Bronchial epithelial cell (primary cell): ENCODE results near the gene RIPPLY3. TPM values are rescaled to one million over a fixed set of nuclear protein-coding genes. Genes with fewer than 3 reads are reported as not detected.
A peak's percentile ranks its signal among the peaks of the same experiment; 100 is the strongest.

Experiments used
- DNase-seq: peaks from one replicate; pipeline ENCODE4 v3.0.0-alpha.2; 2010; ENCODE audit warnings: low read depth
- FAIRE-seq: peaks from 2 replicates; lab custom pipeline; 2011; peaks lifted over from hg19 to GRCh38; lab: Jason Lieb, UNC
- H3K27me3 ChIP-seq: 2 replicates; pipeline ENCODE4 v1.5.1; 2011; ENCODE audit warnings: low read length; ENCODE audit not compliant: control insufficient read depth, insufficient read depth
- H3K36me3 ChIP-seq: 2 replicates; pipeline ENCODE4 v1.5.1; 2011; ENCODE audit warnings: low read length; ENCODE audit not compliant: control insufficient read depth, insufficient read depth
- H3K4me3 ChIP-seq: 2 replicates; pipeline ENCODE4 v1.5.1; 2011; ENCODE audit warnings: mild to moderate bottlenecking, low read depth, low read length, control low read depth
- total RNA-seq: library from RNA; depleted of rRNA; stranded (reverse); fragments of >200 nt; gene quantifications from 2 replicates; pipeline ENCODE4 v1.2.1, GENCODE V29; 2014
- TF ChIP-seq, protein P1 (sequence below): IDR thresholded peaks from 2 replicates; pipeline ENCODE4 v1.5.1; 2011; ENCODE audit warnings: mild to moderate bottlenecking, moderate library complexity, low read length, control low read depth, inconsistent platforms; ENCODE audit not compliant: insufficient read depth, severe bottlenecking

The RIPPLY3 gene
- total RNA-seq, 1 donor from 2014 or later = under 0.01 TPM

DNA sequence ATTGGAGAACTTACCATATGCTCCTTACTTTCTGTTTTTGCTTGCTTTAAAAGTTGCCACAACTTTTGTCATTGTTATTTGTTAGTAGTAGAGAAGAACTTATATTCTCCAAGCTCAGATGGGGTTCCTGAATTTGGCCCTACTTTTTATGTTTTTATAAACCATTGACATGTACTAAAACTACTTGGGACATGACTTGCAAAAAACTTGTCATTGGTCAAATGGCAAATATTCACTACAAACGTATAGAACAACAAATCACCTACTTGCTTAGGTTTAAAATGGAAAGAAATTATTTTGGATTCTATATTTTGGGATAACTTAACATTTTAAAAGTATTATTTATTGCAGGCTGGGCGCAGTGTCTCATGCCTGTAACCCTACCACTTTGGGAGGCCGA is 33.7 kb downstream of the RIPPLY3 start:
- FAIRE-seq = no peak
- no peaks in the 10 kb centered on the region for H3K36me3 ChIP-seq
- DNase-seq = no peak
- no peak overlapping the region for H3K4me3 ChIP-seq
- TF ChIP-seq, protein P1, sequence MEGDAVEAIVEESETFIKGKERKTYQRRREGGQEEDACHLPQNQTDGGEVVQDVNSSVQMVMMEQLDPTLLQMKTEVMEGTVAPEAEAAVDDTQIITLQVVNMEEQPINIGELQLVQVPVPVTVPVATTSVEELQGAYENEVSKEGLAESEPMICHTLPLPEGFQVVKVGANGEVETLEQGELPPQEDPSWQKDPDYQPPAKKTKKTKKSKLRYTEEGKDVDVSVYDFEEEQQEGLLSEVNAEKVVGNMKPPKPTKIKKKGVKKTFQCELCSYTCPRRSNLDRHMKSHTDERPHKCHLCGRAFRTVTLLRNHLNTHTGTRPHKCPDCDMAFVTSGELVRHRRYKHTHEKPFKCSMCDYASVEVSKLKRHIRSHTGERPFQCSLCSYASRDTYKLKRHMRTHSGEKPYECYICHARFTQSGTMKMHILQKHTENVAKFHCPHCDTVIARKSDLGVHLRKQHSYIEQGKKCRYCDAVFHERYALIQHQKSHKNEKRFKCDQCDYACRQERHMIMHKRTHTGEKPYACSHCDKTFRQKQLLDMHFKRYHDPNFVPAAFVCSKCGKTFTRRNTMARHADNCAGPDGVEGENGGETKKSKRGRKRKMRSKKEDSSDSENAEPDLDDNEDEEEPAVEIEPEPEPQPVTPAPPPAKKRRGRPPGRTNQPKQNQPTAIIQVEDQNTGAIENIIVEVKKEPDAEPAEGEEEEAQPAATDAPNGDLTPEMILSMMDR = no peak
- no peaks in the 10 kb centered on the region for H3K27me3 ChIP-seq

DNA sequence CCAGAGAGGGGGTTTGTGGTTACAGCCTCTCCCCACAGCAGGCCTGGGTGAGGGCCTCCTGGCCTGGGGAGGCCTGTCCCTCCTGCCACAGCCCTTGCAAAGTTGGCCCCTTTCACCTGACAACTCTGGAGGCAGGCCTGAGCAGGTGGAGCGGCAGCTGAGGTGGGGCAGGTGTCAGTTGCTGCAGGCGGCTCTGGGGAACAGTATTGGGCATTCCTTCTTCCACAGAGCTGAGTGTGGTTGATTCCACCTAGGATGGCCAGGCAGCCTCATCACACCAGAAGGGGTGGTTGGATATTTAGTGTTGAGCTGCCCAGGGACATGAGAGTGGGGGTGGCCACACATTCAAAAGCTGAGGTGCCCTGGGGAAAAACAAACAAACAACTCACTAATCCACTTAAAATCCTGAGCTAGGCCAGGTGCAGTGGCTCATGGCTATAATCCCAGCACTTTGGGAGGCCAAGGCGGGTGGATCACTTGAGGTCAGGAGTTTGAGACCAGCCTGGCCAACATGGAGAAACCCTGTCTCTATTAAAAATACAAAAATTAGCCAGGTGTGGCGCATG is 35.3 kb downstream of the RIPPLY3 start:
- no peak for DNase-seq
- H3K4me3 ChIP-seq = no peak overlapping the region
- FAIRE-seq = peak; percentile 40
- H3K27me3 ChIP-seq = no peaks in the 10 kb centered on the region
- H3K36me3 ChIP-seq = no peaks in the 10 kb centered on the region
- TF ChIP-seq, protein P1 = no peak

DNA sequence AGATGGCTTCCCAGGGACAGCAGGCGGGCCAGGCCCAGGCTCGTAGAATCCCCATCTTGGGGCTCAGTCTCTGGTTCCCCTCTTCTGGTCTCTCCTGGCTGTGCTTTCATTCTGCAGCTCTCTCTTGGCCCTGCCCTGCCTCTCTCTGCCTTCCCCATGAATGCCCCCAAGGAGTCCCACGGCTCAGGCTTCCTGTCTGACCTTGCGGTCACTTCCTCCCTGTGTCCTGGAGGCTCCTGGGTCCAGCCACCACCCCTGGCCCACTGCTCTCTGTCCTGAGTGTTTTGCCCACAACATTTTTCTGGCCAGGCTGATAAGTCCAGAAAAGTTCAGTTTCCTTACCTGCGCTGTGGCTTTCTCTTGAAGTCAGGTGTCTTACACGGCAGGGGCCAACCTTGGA is 37.3 kb downstream of the RIPPLY3 start:
- FAIRE-seq (no peak), DNase-seq (no peak)
- Histone ChIP-seq H3K4me3 (no peak overlapping the region), H3K36me3 (no peaks in the 10 kb centered on the region), H3K27me3 (no peaks in the 10 kb centered on the region)
- TF ChIP-seq, protein P1 = no peak

DNA sequence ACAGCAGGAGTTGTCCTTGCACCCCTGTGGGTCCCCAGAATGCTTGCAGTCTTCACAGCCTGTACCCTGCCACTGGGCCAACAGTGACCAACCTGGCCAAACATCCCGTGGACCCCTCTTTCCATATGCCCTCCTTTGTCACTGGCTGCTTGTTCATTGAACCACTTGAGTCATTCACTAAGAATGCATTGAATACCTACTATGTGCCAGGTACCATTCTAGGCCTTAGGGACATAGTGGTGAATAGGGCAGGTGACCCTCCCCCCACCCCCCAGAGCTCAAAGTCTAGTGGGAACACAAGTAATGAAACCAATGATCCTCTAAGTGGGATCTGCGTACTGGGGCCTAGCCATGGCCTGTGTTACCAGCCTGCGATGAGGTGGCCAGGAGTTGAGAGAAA is 38.1 kb downstream of the RIPPLY3 start:
- FAIRE-seq (no peak), DNase-seq (no peak)
- TF ChIP-seq, protein P1 = no peak
- no peak overlapping the region for H3K4me3 ChIP-seq
- H3K27me3 ChIP-seq = no peaks in the 10 kb centered on the region
- H3K36me3 ChIP-seq = no peaks in the 10 kb centered on the region

DNA sequence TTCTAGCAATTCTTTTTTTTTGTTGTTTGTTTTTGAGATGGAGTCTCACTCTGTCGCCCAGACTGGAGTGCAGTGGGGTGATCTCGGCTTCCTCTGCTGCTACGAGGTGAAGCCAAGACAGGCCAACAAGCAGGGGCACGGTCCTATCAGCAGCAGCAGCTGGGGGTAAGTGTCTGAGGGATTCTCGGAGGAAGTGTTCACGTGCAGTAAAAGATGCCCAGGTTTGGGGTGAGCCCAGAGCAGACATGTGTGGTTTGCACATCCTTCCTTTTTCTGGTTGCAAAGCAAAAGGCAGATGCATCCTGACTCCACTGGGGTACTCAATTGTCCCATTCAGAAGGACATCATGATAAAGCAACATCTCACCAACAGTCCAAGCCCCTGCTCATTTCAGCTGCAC is 38.6 kb downstream of the RIPPLY3 start:
- FAIRE-seq = no peak
- no peaks in the 10 kb centered on the region for H3K36me3 ChIP-seq
- DNase-seq = no peak
- no peaks in the 10 kb centered on the region for H3K27me3 ChIP-seq
- H3K4me3 ChIP-seq = no peak overlapping the region
- TF ChIP-seq, protein P1 = no peak

DNA sequence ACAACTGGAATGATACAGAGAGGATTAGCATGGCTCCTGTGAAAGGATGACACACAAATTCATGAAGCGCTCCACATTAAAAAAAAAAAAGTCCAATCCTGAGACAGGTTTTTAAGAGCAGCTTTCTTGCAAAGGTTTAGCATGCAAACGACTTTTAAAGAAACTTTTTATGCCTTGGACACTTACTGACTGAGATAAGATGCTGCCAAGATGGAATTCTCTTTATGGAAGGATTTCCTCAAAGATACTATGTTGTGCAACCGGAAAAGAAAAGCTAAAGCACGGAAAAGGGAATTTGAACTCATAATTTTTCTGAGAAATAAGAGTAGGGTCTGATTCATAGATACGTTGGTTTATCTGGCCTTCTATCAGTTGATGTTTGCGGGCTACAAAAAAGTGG is 39.1 kb downstream of the RIPPLY3 start:
- TF ChIP-seq, protein P1 = no peak
- FAIRE-seq = no peak

More for the DNA sequence above, 39.1 kb downstream of the RIPPLY3 start:
- H3K4me3 ChIP-seq = no peak overlapping the region
- no peak for DNase-seq
- H3K36me3 ChIP-seq = no peaks in the 10 kb centered on the region
- no peaks in the 10 kb centered on the region for H3K27me3 ChIP-seq
